SK-N-DZ (cell line): Measurements from ENCODE around the gene USP17L29. TPM values are rescaled to one million over a fixed set of nuclear protein-coding genes. Genes with fewer than 3 reads are reported as not detected.
"Not testable (repeated sequence)": the region's sequence is repeated elsewhere in the genome, so short reads cannot be mapped to it uniquely, and the experiment has no call there.

ENCODE experiments used
- DNase-seq: peaks from one replicate; pipeline ENCODE4 v3.0.0-alpha.2; 2015; ENCODE audit warnings: low spot score
- polyA plus RNA-seq, 2 experiments: library from polyadenylated mRNA; depleted of rRNA; stranded (reverse); fragments of >200 nt; gene quantifications; 2 replicates each; pipeline ENCODE4 v1.2.3, GENCODE V29; 2014

Gene USP17L29, protein sequence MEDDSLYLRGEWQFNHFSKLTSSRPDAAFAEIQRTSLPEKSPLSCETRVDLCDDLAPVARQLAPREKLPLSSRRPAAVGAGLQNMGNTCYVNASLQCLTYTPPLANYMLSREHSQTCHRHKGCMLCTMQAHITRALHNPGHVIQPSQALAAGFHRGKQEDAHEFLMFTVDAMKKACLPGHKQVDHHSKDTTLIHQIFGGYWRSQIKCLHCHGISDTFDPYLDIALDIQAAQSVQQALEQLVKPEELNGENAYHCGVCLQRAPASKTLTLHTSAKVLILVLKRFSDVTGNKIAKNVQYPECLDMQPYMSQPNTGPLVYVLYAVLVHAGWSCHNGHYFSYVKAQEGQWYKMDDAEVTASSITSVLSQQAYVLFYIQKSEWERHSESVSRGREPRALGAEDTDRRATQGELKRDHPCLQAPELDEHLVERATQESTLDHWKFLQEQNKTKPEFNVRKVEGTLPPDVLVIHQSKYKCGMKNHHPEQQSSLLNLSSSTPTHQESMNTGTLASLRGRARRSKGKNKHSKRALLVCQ
- polyA plus RNA-seq (2014; cell fraction: cytosol; rRNA removed) = not detected in 2 replicates
- not detected in 2 replicates for polyA plus RNA-seq (2014; cell fraction: nucleus; rRNA removed)

DNA sequence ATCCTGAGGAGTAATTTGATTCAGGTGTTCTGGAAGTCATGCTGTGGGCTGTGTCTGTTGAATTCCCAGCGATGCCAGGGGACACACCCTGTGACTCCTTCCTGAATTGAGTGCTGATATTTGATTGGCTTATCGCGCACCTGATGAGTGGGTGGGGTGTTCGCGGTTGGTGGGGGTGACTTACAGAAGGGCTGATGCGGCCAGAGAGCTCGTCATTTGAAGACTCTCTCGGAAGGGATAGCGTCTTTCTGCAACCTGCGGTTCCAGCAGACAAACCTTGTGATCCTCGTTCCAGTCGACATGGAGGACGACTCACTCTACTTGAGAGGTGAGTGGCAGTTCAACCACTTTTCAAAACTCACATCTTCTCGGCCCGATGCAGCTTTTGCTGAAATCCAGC lies at the start of gene USP17L29:
Gene USP17L29, plus strand, starts transcription at position 301 of the 400 bp plus-strand sequence. Its CDS starts 0 bp downstream, at position 301.
- DNase-seq = not testable (repeated sequence)

DNA sequence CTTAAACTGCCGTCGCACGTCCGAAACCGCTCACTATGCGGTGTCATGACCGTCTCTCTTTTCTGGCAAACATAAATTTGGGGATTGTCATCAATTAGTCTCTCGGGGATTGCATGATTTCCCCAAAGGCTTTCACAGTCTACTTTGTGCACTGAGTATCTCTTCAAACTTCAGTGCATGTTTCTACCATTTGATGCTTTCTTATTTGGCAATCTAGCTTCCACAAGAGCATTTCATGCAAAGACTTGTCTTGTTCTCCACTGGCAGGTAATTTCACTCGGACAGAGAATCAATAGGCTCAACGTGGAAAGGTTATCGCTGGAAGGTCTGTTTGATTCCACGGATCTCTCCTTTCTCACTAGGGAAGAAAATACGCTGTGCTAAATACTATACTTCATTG lies 29.2 kb upstream of the USP17L29 start:
- not testable (repeated sequence) for DNase-seq

DNA sequence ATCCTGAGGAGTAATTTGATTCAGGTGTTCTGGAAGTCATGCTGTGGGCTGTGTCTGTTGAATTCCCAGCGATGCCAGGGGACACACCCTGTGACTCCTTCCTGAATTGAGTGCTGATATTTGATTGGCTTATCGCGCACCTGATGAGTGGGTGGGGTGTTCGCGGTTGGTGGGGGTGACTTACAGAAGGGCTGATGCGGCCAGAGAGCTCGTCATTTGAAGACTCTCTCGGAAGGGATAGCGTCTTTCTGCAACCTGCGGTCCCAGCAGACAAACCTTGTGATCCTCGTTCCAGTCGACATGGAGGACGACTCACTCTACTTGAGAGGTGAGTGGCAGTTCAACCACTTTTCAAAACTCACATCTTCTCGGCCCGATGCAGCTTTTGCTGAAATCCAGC lies 28.6 kb upstream of the USP17L29 start, which contains the start of gene USP17L24:
Gene USP17L24, plus strand, starts transcription at position 301 of the 400 bp plus-strand sequence. Its CDS starts 0 bp downstream, at position 301.
- not testable (repeated sequence) for DNase-seq

DNA sequence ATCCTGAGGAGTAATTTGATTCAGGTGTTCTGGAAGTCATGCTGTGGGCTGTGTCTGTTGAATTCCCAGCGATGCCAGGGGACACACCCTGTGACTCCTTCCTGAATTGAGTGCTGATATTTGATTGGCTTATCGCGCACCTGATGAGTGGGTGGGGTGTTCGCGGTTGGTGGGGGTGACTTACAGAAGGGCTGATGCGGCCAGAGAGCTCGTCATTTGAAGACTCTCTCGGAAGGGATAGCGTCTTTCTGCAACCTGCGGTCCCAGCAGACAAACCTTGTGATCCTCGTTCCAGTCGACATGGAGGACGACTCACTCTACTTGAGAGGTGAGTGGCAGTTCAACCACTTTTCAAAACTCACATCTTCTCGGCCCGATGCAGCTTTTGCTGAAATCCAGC lies 23.8 kb upstream of the USP17L29 start, which contains the start of gene USP17L25:
Gene USP17L25, plus strand, starts transcription at position 301 of the 400 bp plus-strand sequence. Its CDS starts 0 bp downstream, at position 301.
- not testable (repeated sequence) for DNase-seq

DNA sequence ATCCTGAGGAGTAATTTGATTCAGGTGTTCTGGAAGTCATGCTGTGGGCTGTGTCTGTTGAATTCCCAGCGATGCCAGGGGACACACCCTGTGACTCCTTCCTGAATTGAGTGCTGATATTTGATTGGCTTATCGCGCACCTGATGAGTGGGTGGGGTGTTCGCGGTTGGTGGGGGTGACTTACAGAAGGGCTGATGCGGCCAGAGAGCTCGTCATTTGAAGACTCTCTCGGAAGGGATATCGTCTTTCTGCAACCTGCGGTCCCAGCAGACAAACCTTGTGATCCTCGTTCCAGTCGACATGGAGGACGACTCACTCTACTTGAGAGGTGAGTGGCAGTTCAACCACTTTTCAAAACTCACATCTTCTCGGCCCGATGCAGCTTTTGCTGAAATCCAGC lies 19.1 kb upstream of the USP17L29 start, which contains the start of gene USP17L26:
Gene USP17L26, plus strand, starts transcription at position 301 of the 400 bp plus-strand sequence. Its CDS starts 0 bp downstream, at position 301.
- DNase-seq = not testable (repeated sequence)

DNA sequence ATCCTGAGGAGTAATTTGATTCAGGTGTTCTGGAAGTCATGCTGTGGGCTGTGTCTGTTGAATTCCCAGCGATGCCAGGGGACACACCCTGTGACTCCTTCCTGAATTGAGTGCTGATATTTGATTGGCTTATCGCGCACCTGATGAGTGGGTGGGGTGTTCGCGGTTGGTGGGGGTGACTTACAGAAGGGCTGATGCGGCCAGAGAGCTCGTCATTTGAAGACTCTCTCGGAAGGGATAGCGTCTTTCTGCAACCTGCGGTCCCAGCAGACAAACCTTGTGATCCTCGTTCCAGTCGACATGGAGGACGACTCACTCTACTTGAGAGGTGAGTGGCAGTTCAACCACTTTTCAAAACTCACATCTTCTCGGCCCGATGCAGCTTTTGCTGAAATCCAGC lies 14.3 kb upstream of the USP17L29 start, which contains the start of gene USP17L5:
Gene USP17L5, plus strand, starts transcription at position 301 of the 400 bp plus-strand sequence. Its CDS starts 0 bp downstream, at position 301.
- not testable (repeated sequence) for DNase-seq

DNA sequence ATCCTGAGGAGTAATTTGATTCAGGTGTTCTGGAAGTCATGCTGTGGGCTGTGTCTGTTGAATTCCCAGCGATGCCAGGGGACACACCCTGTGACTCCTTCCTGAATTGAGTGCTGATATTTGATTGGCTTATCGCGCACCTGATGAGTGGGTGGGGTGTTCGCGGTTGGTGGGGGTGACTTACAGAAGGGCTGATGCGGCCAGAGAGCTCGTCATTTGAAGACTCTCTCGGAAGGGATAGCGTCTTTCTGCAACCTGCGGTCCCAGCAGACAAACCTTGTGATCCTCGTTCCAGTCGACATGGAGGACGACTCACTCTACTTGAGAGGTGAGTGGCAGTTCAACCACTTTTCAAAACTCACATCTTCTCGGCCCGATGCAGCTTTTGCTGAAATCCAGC lies 9.6 kb upstream of the USP17L29 start, which contains the start of gene USP17L27:
Gene USP17L27, plus strand, starts transcription at position 301 of the 400 bp plus-strand sequence. Its CDS starts 0 bp downstream, at position 301.
- DNase-seq = not testable (repeated sequence)

DNA sequence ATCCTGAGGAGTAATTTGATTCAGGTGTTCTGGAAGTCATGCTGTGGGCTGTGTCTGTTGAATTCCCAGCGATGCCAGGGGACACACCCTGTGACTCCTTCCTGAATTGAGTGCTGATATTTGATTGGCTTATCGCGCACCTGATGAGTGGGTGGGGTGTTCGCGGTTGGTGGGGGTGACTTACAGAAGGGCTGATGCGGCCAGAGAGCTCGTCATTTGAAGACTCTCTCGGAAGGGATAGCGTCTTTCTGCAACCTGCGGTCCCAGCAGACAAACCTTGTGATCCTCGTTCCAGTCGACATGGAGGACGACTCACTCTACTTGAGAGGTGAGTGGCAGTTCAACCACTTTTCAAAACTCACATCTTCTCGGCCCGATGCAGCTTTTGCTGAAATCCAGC lies 4.8 kb upstream of the USP17L29 start, which contains the start of gene USP17L28:
Gene USP17L28, plus strand, starts transcription at position 301 of the 400 bp plus-strand sequence. Its CDS starts 0 bp downstream, at position 301.
- DNase-seq = not testable (repeated sequence)

DNA sequence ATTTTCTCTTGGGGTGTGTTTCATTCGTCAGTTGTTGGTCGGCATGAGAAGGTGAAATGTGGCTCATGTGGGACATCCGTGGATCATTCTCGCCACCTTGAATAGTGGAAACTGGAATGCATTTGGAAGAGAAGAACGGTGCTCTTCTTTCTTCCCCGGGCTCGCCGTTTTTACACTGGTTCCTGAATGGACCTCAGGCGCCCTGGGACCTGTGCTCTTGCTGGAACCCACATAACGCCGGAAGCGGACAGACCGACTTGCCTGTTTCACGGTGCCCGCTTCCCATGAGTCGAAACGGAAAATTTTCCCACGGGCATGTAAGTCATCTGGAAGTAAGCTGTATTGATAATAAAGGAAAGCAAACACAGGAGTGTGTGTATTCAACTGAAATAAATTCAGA lies 2.6 kb upstream of the USP17L29 start:
- not testable (repeated sequence) for DNase-seq

DNA sequence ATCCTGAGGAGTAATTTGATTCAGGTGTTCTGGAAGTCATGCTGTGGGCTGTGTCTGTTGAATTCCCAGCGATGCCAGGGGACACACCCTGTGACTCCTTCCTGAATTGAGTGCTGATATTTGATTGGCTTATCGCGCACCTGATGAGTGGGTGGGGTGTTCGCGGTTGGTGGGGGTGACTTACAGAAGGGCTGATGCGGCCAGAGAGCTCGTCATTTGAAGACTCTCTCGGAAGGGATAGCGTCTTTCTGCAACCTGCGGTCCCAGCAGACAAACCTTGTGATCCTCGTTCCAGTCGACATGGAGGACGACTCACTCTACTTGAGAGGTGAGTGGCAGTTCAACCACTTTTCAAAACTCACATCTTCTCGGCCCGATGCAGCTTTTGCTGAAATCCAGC lies 9.4 kb downstream of the USP17L29 start, which contains the start of gene USP17L30:
Gene USP17L30, plus strand, starts transcription at position 301 of the 400 bp plus-strand sequence. Its CDS starts 0 bp downstream, at position 301.
- not testable (repeated sequence) for DNase-seq

DNA sequence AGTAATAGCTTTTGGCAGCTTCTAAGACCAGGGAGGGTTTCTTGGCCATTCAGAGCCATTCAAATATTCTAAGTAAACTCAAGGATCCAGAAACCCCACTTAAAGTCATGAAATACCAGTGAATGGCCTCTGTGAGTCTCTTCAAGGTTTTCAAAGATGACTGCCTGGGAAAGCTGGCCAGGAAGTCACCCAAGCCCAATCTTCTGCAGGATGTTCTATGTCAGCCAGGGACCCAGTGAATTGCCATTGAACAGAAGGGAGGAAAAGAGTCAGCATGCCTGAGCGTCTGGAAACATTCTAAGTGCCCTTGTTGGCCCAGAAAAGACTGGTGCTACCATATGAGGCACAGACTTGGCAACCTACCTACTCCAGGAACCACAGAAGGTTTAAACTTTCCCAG lies 26.4 kb downstream of the USP17L29 start:
- not testable (repeated sequence) for DNase-seq

DNA sequence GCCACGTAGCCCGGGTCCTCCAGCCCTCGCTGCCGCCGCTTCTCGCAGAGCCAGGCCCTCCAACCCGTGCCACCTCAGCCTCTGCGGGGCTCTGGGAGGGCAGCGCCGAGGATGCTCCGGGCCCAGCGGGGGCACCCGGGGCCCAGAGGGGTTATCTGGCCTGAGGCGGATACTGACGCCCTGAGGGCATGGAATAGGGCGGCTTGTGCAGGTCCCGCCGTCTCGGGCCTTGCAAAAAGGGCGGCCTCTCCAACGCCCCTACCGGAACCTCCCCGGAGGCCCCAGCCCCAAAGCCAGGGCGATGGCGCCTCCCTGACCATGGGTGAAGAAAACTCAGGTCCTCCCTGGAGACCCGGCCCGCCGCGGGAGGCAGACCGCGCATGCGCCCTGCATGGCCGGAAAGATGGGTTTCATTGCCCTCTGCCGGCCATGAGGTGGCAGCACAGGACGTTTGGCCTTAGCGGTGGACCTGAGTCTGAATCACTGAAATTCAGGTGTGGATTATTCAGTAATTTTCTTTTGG lies 27.6 kb downstream of the USP17L29 start:
- peak; percentile 13 for DNase-seq

DNA sequence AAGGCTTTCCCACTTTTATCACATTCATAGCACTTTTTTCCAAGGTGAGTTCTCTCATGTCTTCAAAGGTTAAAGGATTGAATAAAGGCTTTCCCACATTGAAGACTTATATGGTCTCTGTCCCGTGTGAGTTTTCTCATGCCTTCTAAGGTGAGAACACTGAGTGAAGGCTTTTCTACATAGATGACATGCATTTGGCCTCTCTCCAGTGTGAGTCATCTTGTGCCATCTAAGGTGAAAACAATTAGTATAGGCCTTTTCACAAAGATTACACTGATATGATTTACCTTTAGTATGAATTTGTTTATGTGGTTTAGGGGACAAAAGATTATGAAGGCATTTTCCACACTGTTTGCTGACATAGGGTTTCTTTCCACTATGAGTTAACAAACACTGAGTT lies 30.7 kb downstream of the USP17L29 start:
- DNase-seq = no peak

DNA sequence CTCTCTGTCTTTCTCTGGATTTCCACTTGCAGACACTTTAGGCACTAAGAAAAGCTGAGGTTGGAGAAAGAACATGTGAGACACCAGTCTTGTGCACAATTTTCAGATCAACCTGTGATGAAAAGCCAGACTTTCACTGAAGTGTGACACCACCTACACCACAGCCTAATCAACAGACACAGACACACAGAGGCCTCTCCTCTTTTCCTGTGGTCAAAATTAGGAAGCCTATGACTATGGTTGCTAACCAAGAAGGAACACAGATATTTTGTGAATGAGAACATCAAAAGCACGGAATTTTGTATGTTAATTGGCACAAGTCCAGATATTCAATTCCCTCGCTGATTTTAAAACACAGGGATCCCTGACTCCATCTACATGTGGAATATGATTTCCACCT lies 35.6 kb downstream of the USP17L29 start:
- not testable (repeated sequence) for DNase-seq
